ENCODE results near the gene FCRLA. TPM values are rescaled to one million over a fixed set of nuclear protein-coding genes. Genes with fewer than 3 reads are reported as not detected.

FCRLA gene
- total RNA-seq, 1 experiment from 2014 or later: 0.15 TPM

GRCh38 chr1:161702250-161702649 lies 4.8 kb upstream of the FCRLA start (continued):
- TF ChIP-seq HMGXB4 (CRISPR knock-in tag; IDR thresholded peaks at IDR 0.05) (no peak), GTF2I (CRISPR knock-in tag; conservative IDR thresholded peaks at IDR 0.05) (no peak), SMAD3 (CRISPR knock-in tag; IDR thresholded peaks at IDR 0.05; ENCODE audit: borderline replicate concordance) (no peak), KAT7 (CRISPR knock-in tag; IDR thresholded peaks at IDR 0.05; ENCODE audit: borderline replicate concordance) (no peak), ERG (CRISPR knock-in tag; IDR thresholded peaks at IDR 0.05) (no peak)
- TF ChIP-seq, protein P1, sequence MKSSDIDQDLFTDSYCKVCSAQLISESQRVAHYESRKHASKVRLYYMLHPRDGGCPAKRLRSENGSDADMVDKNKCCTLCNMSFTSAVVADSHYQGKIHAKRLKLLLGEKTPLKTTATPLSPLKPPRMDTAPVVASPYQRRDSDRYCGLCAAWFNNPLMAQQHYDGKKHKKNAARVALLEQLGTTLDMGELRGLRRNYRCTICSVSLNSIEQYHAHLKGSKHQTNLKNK (CRISPR knock-in tag; IDR thresholded peaks at IDR 0.05): no peak
- TF ChIP-seq, protein P2, sequence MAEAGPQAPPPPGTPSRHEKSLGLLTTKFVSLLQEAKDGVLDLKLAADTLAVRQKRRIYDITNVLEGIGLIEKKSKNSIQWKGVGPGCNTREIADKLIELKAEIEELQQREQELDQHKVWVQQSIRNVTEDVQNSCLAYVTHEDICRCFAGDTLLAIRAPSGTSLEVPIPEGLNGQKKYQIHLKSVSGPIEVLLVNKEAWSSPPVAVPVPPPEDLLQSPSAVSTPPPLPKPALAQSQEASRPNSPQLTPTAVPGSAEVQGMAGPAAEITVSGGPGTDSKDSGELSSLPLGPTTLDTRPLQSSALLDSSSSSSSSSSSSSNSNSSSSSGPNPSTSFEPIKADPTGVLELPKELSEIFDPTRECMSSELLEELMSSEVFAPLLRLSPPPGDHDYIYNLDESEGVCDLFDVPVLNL (CRISPR knock-in tag; IDR thresholded peaks at IDR 0.05; ENCODE audit: borderline replicate concordance, low read depth): no peak
- TF ChIP-seq, protein P3, sequence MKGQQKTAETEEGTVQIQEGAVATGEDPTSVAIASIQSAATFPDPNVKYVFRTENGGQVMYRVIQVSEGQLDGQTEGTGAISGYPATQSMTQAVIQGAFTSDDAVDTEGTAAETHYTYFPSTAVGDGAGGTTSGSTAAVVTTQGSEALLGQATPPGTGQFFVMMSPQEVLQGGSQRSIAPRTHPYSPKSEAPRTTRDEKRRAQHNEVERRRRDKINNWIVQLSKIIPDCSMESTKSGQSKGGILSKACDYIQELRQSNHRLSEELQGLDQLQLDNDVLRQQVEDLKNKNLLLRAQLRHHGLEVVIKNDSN (CRISPR knock-in tag; IDR thresholded peaks at IDR 0.05): no peak

GRCh38 chr1:161705537-161705936 lies 1.5 kb upstream of the FCRLA start:
- no peaks in the 10 kb centered on the region for H3K9me3 Mint-ChIP-seq
- CTCF ChIA-PET: no interaction called here

GRCh38 chr1:161706113-161706481 lies 932 bp upstream of the FCRLA start:
- ChIA-PET CTCF (no interaction called here), POLR2A (no interaction called here)
- H3K36me3 Mint-ChIP-seq: no peaks in the 10 kb centered on the region
- H3K27ac Mint-ChIP-seq: no peak overlapping the region
- H3K9me3 Mint-ChIP-seq: no peaks in the 10 kb centered on the region
- no peaks in the 10 kb centered on the region; the same call in 1 of the 2 replicates for H3K27me3 Mint-ChIP-seq (ENCODE audit: low read depth)
- H3K4me3 Mint-ChIP-seq: no peak overlapping the region
- DNase-seq (ENCODE audit: low spot score): no peak
- no peak for ATAC-seq
- H3K4me1 Mint-ChIP-seq: peaks cover 16% of the 10 kb centered on the region
- TF ChIP-seq NR1H2 (CRISPR knock-in tag; IDR thresholded peaks at IDR 0.05) (no peak), ZNF219 (CRISPR knock-in tag; IDR thresholded peaks at IDR 0.05; ENCODE audit: borderline replicate concordance) (no peak), TEAD1 (CRISPR knock-in tag; IDR thresholded peaks at IDR 0.05) (no peak), CREB1 (CRISPR knock-in tag; IDR thresholded peaks at IDR 0.05) (no peak)
- TF ChIP-seq, protein P4, sequence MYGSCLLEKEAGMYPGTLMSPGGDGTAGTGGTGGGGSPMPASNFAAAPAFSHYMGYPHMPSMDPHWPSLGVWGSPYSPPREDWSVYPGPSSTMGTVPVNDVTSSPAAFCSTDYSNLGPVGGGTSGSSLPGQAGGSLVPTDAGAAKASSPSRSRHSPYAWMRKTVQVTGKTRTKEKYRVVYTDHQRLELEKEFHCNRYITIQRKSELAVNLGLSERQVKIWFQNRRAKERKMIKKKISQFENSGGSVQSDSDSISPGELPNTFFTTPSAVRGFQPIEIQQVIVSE (CRISPR knock-in tag; IDR thresholded peaks at IDR 0.05; ENCODE audit: borderline replicate concordance): no peak
- TF ChIP-seq, protein P3 (CRISPR knock-in tag; IDR thresholded peaks at IDR 0.05): no peak

More at GRCh38 chr1:161705537-161705936, 1.5 kb upstream of the FCRLA start:
- ATAC-seq (no peak), DNase-seq (ENCODE audit: low spot score) (no peak)
- TF ChIP-seq, protein P5, sequence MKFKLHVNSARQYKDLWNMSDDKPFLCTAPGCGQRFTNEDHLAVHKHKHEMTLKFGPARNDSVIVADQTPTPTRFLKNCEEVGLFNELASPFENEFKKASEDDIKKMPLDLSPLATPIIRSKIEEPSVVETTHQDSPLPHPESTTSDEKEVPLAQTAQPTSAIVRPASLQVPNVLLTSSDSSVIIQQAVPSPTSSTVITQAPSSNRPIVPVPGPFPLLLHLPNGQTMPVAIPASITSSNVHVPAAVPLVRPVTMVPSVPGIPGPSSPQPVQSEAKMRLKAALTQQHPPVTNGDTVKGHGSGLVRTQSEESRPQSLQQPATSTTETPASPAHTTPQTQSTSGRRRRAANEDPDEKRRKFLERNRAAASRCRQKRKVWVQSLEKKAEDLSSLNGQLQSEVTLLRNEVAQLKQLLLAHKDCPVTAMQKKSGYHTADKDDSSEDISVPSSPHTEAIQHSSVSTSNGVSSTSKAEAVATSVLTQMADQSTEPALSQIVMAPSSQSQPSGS (CRISPR knock-in tag; IDR thresholded peaks at IDR 0.05; ENCODE audit: borderline replicate concordance, low read depth): no peak
- no peak for TF ChIP-seq SOX15 (CRISPR knock-in tag; IDR thresholded peaks at IDR 0.05)
- no peak for TF ChIP-seq SP1 (CRISPR knock-in tag; conservative IDR thresholded peaks at IDR 0.05)
- TF ChIP-seq ETV6 (CRISPR knock-in tag; IDR thresholded peaks at IDR 0.05): no peak
- no peak for TF ChIP-seq ZBTB21 (CRISPR knock-in tag; IDR thresholded peaks at IDR 0.05; ENCODE audit: borderline replicate concordance)
- TF ChIP-seq, protein P3 (CRISPR knock-in tag; IDR thresholded peaks at IDR 0.05): no peak
- no peak for TF ChIP-seq IRF1 (CRISPR knock-in tag; IDR thresholded peaks at IDR 0.05)
- TF ChIP-seq ZNF263 (CRISPR knock-in tag; IDR thresholded peaks at IDR 0.05; ENCODE audit: low read depth): no peak
- TF ChIP-seq GTF2I (CRISPR knock-in tag; conservative IDR thresholded peaks at IDR 0.05): no peak
- H3K27ac Mint-ChIP-seq: no peak overlapping the region
- POLR2A ChIA-PET: no interaction called here
- H3K36me3 Mint-ChIP-seq: no peaks in the 10 kb centered on the region
- H3K4me1 Mint-ChIP-seq: peaks cover 16% of the 10 kb centered on the region
- H3K4me3 Mint-ChIP-seq: no peak overlapping the region
- no peaks in the 10 kb centered on the region; the same call in 1 of the 2 replicates for H3K27me3 Mint-ChIP-seq (ENCODE audit: low read depth)
